AG04450 (cell line): ENCODE results near the gene PSKH1. TPM values are rescaled to one million over a fixed set of nuclear protein-coding genes. Genes with fewer than 3 reads are reported as not detected.

ENCODE experiments used
- CTCF ChIA-PET: fragments of 300-600, 350-600 bp; formaldehyde crosslinking; extraction: SDS; loops from one replicate; lab custom pipeline; 2022; ENCODE audit warnings: antibody characterized with exemption, inconsistent platforms; lab: Charles Lee
- POLR2A ChIA-PET: fragments of 350-600 bp; formaldehyde crosslinking; extraction: SDS; loops from one replicate; lab custom pipeline; 2021; ENCODE audit warnings: antibody characterized with exemption, inconsistent platforms; lab: Yijun Ruan, JAX
- DNase-seq: peaks from one replicate; pipeline ENCODE4 v3.0.0-alpha.2; 2011; ENCODE audit warnings: low read depth, low spot score
- H3K27ac ChIP-seq: one replicate; pipeline ENCODE4 v1.5.1; 2012; ENCODE audit warnings: low read depth, low read length, control low read depth
- H3K27me3 ChIP-seq: one replicate; pipeline ENCODE4 v1.6.0; 2012; ENCODE audit warnings: low read length; ENCODE audit not compliant: control insufficient read depth, insufficient read depth
- H3K4me3 ChIP-seq: 2 replicates; pipeline ENCODE4 v1.5.1; 2011; ENCODE audit warnings: mild to moderate bottlenecking, low read depth, low read length, control low read depth
- H3K9me3 ChIP-seq: 2 replicates; pipeline ENCODE4 v1.5.1; 2012; ENCODE audit warnings: low read length; ENCODE audit not compliant: control insufficient read depth, insufficient read depth
- polyA plus RNA-seq: library from polyadenylated mRNA; depleted of rRNA; stranded (reverse); fragments of >200 nt; gene quantifications from 2 replicates; pipeline ENCODE4 v1.2.3, GENCODE V29; 2011
- TF ChIP-seq, protein P1 (sequence below): IDR thresholded peaks from 2 replicates; pipeline ENCODE4 v1.5.1; 2011; ENCODE audit warnings: low read depth, low read length, control low read depth, inconsistent platforms

The PSKH1 gene
- polyA plus RNA-seq, 1 experiment: 18.2 TPM

DNA sequence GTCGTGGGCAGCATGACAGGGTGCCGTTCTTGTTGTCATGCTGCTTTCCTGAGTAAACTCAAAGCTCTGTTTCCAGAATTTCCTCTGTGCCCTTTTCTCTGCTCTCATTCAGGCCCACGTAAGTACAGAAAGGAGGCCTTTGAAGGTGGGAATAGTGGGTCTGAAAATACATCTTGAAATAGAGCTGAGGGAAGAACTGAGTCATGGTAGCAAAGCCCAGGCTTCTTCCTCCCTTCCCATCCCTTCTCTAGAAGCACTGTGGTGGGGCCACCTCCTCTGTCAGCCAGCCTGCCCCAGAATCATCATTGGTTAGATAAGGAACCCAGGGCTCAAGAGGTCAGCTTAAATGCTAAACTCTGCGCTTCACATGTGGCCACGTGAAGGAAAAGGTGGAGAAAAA is 29.2 kb downstream of the PSKH1 start:
- no peak for DNase-seq
- no peak overlapping the region for H3K27ac ChIP-seq
- ChIA-PET CTCF (interaction anchor here (0.6 to 1.1 kb wide), 2 partner anchors 38 to 106 kb away, joined by 3 to 4 read pairs; partner anchors contain the start of gene NRN1L), POLR2A (no interaction called here)
- no peaks in the 10 kb centered on the region for H3K27me3 ChIP-seq
- H3K4me3 ChIP-seq: no peak overlapping the region
- H3K9me3 ChIP-seq: no peaks in the 10 kb centered on the region
- TF ChIP-seq, protein P1, sequence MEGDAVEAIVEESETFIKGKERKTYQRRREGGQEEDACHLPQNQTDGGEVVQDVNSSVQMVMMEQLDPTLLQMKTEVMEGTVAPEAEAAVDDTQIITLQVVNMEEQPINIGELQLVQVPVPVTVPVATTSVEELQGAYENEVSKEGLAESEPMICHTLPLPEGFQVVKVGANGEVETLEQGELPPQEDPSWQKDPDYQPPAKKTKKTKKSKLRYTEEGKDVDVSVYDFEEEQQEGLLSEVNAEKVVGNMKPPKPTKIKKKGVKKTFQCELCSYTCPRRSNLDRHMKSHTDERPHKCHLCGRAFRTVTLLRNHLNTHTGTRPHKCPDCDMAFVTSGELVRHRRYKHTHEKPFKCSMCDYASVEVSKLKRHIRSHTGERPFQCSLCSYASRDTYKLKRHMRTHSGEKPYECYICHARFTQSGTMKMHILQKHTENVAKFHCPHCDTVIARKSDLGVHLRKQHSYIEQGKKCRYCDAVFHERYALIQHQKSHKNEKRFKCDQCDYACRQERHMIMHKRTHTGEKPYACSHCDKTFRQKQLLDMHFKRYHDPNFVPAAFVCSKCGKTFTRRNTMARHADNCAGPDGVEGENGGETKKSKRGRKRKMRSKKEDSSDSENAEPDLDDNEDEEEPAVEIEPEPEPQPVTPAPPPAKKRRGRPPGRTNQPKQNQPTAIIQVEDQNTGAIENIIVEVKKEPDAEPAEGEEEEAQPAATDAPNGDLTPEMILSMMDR: no peak

DNA sequence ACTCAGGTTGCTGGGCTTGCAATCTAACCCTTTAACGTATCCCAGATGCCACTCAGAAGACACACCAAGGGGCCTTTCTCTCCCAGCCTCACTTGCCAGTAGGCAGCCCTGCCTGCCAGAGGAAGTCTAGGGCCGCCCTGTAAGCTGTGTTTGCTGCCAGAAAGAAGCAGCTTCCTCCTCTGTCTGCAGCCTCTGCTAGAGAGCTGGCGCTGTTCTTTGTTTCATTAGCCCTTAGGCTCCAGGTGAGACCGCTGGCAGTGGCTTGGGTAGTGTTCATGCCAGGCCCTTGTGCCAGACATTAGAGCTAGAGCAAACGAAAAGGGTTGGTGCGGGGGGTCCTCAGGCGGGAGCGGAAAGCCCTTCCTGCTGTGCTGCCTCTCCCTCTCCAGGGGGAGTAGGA is 29.7 kb downstream of the PSKH1 start:
- no peaks in the 10 kb centered on the region for H3K27me3 ChIP-seq
- POLR2A ChIA-PET: no interaction called here
- DNase-seq: no peak
- CTCF ChIA-PET: interaction anchor here (0.6 to 1.1 kb wide), 2 partner anchors 38 to 106 kb away, joined by 3 to 4 read pairs; partner anchors contain the start of gene NRN1L
- TF ChIP-seq, protein P1: no peak
- H3K27ac ChIP-seq: no peak overlapping the region
- no peaks in the 10 kb centered on the region for H3K9me3 ChIP-seq
- H3K4me3 ChIP-seq: no peak overlapping the region

DNA sequence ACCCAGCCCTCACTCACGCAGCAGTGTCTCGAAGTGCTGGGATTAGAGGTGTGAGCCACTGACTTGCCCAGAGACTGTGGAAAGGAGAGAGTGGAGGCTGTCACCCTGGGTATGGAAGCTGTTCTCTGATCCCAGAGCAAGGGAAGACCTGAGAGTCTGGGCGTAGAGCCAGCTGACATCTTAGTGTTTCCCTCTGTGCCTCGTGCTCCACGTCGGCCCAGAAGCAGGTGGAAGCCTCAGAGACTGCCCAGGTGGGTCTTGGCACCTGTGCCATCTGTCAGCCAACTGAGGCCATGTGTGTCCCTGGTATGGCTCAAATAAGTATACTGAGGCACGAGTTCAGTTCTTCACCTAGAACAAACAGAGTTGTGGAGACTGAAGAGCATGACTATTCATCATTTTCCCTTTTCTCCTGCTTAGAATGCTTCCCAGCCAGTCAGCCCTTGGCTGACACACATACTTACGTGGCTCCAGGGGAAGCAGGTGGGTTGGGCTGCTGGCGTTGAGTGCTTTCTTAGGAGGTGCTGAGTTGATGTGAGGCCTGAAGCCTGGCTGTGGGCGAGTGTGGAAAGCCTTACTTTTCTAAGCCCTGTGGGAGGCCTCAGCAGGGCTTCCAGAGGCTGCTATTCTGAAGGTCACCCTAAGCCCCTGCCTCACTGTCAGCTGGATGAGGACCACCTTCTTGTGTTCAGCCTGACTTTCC is 30.5 kb downstream of the PSKH1 start:
- TF ChIP-seq, protein P1: no peak
- CTCF ChIA-PET: interaction anchor here (2.8 kb wide), 1 partner anchor 40 kb away, joined by 12 read pairs; the partner anchor contains the start of gene NRN1L

DNA sequence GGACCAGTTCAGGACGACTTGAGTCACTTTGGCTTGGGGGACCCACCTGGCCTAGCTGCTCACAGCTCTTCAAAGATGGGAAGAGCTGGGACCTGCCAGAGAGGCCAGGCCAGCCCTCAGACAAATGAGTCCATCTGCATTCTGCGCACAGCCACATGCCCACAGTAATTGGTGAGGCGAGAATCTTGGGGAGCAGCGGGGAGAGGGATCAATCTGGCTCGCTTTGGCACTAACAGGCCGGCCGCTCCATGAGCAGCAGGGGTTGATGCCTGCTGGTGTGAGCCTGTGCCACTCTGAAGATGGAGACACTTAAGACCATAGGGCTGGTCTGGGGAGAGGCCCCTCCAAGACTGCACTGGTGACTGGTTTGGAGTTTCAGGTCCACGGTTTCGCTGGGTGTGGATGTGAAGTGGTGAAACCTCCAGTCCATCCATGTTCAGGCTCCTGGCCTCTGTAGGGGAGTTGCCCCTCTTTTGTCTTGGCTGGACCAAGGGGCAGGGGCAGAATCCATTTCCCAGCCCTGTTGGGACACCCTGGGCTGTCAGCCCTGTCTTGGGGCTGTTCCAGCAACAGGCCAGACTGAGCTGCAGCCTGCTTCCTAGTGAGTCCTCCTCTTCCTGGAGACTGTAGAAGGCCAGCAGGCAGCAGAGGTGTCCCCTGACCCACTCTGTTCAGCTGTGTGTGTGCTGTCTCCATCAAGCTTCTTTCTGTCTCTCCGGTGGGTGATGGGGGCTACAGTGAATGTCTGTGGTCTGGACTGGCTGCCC is 31.3 kb downstream of the PSKH1 start:
- ChIA-PET CTCF (interaction anchor here (0.9 to 2.8 kb wide), 2 partner anchors 40 to 92 kb away, joined by 3 to 12 read pairs; partner anchors contain the start of gene NRN1L), POLR2A (interaction anchor here (0.7 kb wide), 1 partner anchor 252 kb away, joined by 5 read pairs; no protein-coding TSS in a partner anchor)
- TF ChIP-seq, protein P1: no peak
- no peak for DNase-seq
- Histone ChIP-seq H3K9me3 (no peaks in the 10 kb centered on the region), H3K27ac (no peak overlapping the region), H3K4me3 (no peak overlapping the region), H3K27me3 (no peaks in the 10 kb centered on the region)

More for the DNA sequence above, 30.5 kb downstream of the PSKH1 start:
- Histone ChIP-seq H3K27ac (no peak overlapping the region), H3K27me3 (no peaks in the 10 kb centered on the region), H3K4me3 (no peak overlapping the region), H3K9me3 (no peaks in the 10 kb centered on the region)
- no peak for DNase-seq
- POLR2A ChIA-PET: no interaction called here
